Measurements from ENCODE around the gene FBXO31.

FBXO31 gene

GRCh38 chr16:87416826-87417527 is 33.4 kb upstream of the FBXO31 start:
- H3K27ac ChIP-seq: no peak overlapping the region
- TF ChIP-seq, protein P1, sequence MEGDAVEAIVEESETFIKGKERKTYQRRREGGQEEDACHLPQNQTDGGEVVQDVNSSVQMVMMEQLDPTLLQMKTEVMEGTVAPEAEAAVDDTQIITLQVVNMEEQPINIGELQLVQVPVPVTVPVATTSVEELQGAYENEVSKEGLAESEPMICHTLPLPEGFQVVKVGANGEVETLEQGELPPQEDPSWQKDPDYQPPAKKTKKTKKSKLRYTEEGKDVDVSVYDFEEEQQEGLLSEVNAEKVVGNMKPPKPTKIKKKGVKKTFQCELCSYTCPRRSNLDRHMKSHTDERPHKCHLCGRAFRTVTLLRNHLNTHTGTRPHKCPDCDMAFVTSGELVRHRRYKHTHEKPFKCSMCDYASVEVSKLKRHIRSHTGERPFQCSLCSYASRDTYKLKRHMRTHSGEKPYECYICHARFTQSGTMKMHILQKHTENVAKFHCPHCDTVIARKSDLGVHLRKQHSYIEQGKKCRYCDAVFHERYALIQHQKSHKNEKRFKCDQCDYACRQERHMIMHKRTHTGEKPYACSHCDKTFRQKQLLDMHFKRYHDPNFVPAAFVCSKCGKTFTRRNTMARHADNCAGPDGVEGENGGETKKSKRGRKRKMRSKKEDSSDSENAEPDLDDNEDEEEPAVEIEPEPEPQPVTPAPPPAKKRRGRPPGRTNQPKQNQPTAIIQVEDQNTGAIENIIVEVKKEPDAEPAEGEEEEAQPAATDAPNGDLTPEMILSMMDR (conservative IDR thresholded peaks at IDR 0.05): peak; percentile 60

- H3K27ac ChIP-seq: no peak overlapping the region
- TF ChIP-seq, protein P1 (conservative IDR thresholded peaks at IDR 0.05): no peak
These were observed 31.9 kb upstream of the FBXO31 start for GRCh38 chr16:87415441-87415840.

DNA sequence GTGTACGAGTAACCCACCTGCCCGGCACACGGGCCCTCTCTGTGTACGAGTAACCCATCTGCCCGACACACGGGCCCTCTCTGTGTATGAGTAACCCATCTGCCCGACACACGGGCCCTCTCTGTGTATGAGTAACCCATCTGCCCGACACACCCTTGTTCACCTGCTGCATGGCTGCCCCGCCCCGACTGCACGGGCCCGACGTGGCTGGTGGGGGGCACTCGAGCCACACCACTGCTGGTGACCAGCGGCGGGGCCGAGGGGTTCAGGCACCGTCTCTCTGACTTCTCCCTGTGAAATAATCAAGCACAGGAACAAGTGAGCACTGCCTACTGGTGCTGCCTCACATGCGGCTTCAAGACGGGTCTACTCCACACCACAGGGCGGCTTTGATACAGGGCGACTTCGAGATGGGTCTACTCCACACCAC is 30.7 kb upstream of the FBXO31 start:
- H3K27ac ChIP-seq: no peak overlapping the region
- TF ChIP-seq, protein P1 (conservative IDR thresholded peaks at IDR 0.05): no peak

DNA sequence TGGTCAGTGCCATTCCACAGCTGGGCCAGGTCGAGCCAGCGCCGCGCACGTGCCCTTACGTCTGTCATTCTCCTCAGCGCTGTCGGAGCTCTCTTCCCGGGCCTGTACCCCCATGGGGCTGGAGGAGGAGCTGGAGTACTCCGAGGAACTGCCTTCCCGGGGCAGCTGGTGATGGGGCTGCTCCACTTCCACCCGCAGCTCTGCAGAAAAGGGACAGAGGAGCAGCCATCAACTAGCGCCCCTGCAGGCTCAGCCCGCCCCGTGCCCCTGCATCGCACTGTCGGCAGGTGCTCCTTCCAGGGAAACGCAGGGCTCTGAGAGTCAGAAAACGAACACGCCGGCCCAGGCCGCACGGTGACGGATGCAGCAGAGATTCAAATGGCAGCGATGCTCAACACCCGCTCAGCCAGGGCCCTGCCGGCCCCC is 29.4 kb upstream of the FBXO31 start:
- TF ChIP-seq, protein P1 (conservative IDR thresholded peaks at IDR 0.05): no peak

DNA sequence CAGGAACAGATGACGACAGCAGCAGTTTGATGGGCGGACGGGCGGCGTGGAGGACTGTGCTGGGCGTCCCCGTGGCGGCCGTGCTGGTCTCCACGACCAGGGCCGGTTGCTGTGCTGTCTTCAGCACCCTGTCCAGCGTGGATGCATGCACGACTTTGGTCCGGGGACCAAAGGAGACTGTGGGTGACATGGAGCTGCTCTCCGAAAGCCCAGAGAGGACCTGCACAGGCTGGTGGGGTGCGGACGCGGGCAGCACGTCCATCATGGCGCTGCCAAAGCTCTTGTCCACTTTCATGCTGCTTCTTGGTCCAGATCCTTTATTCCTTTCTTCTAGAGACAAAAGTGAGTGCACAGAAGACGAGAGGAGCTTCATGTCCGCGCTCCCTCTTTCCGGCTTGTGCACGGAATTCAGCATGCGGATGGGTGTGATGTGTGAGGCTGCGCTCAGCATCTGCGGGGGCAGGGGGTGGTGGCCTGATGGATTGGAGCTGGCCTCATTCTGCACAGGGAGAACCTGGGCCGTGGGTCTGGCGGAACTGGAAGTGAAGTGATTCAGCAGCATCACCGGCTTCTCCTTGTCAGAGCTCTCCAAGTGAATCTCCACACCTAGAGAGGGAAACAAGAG is 28.9 kb upstream of the FBXO31 start:
- TF ChIP-seq, protein P1 (conservative IDR thresholded peaks at IDR 0.05): no peak
- H3K27ac ChIP-seq: no peak overlapping the region

More for the DNA sequence above, 29.4 kb upstream of the FBXO31 start:
- no peak overlapping the region for H3K27ac ChIP-seq

DNA sequence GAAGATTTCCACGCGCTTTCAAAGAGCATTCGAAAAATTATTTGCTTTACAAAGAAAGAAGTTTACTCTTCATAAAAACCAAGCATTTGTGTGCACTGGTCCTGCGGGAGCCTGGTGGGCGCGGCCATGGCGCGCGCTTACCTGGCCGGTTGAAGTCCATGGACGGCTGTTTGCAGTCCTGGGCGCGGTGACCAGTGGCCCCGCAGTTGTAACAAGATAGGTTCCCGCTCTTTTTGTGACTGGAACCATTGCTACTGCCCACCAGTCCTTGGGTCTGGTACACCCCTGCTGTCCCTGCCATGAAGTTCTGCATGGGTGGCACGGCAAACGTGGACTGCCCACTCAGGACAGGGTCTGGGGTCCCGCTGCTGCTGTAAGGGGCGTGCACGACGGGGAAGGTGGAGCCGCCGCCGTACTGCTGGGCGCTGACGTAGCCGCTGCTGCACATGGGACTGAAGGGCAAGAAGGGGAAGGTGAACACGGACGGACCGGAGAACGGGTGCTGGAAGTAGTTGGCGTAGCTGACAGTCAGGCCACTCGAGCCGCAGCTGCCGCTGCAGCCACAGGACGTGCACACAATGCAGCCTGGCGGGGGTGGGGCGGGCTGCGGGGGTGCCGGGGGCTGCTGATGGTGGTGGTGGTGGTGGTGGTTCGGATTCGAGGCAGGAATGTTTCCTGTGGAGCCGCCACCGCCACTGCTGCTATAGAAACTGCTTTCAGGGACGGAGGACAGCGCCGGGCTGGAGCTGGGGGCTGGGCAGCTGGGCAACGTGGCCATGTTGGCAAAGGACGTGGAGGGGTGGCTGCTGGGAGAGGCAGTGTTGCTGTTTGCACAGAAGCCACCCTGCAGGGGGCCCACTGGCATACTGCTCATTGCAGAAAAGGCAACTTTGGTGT is 28.0 kb upstream of the FBXO31 start:
- TF ChIP-seq, protein P1 (conservative IDR thresholded peaks at IDR 0.05): no peak
- H3K27ac ChIP-seq: no peak overlapping the region

GRCh38 chr16:87410968-87411367 is 27.4 kb upstream of the FBXO31 start:
- TF ChIP-seq, protein P1 (conservative IDR thresholded peaks at IDR 0.05): no peak
- no peak overlapping the region for H3K27ac ChIP-seq
